ENCODE measurements around the gene SERTAD4.

DNA sequence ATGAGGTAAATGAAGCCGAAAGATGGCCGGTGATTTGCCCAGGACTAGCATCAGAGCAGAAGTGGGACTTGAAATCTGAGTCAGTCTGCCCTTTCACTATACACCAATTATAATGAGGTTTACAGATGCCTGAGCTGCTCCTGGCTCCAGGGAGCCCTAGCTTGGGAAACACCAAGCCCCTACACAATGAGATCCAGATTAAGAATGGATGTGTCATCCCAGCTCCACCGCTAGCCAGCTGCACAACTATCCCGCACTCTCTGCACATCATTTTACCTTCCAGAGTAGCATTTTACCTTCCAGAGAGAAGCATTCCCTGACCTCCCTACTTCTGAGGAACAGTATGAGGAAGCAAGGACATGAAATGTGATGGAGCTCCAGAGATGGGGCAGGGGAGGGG lies 27.0 kb downstream of the SERTAD4 start:
- no peak for TF ChIP-seq CTCF (IDR thresholded peaks at IDR 0.05)
- TF ChIP-seq EP300 (IDR thresholded peaks at IDR 0.05): no peak
